ENCODE results near the gene IFIT1. TPM values are rescaled to one million over a fixed set of nuclear protein-coding genes. Genes with fewer than 3 reads are reported as not detected.

Gene IFIT1
- total RNA-seq, 1 experiment from 2014 or later: 1.3 TPM

GRCh38 chr10:89360157-89360556 lies 32.3 kb upstream of the IFIT1 start:
- in situ Hi-C loops (cut with HindIII; ENCODE audit: low pct_unique_long_range_greater_than_20kb, low sequenced_read_pairs): no loop called here
- DNase-seq (ENCODE audit: low read depth, low spot score): no peak

GRCh38 chr10:89362929-89363328 lies 29.5 kb upstream of the IFIT1 start:
- in situ Hi-C loops (cut with HindIII; ENCODE audit: low pct_unique_long_range_greater_than_20kb, low sequenced_read_pairs): no loop called here
- DNase-seq (ENCODE audit: low read depth, low spot score): no peak

GRCh38 chr10:89363729-89364442 lies 28.5 kb upstream of the IFIT1 start:
- in situ Hi-C loops (cut with HindIII; ENCODE audit: low pct_unique_long_range_greater_than_20kb, low sequenced_read_pairs): no loop called here
- no peak for DNase-seq (ENCODE audit: low read depth, low spot score)

- in situ Hi-C loops (cut with HindIII; ENCODE audit: low pct_unique_long_range_greater_than_20kb, low sequenced_read_pairs): no loop called here
- DNase-seq (ENCODE audit: low read depth, low spot score): no peak
Observed at GRCh38 chr10:89364531-89364930, 27.9 kb upstream of the IFIT1 start.

GRCh38 chr10:89367529-89367928 lies 24.9 kb upstream of the IFIT1 start:
- no peak for DNase-seq (ENCODE audit: low read depth, low spot score)
- in situ Hi-C loops (cut with HindIII; ENCODE audit: low pct_unique_long_range_greater_than_20kb, low sequenced_read_pairs): no loop called here

- no peak for DNase-seq (ENCODE audit: low read depth, low spot score)
- in situ Hi-C loops (cut with HindIII; ENCODE audit: low pct_unique_long_range_greater_than_20kb, low sequenced_read_pairs): no loop called here
Observed at GRCh38 chr10:89368129-89368528, 24.3 kb upstream of the IFIT1 start.

- peak; percentile 58 for DNase-seq (ENCODE audit: low read depth, low spot score)
- in situ Hi-C loops (cut with HindIII; ENCODE audit: low pct_unique_long_range_greater_than_20kb, low sequenced_read_pairs): no loop called here
Observed at GRCh38 chr10:89369156-89370105, 23.0 kb upstream of the IFIT1 start.

- in situ Hi-C loops (cut with HindIII; ENCODE audit: low pct_unique_long_range_greater_than_20kb, low sequenced_read_pairs): no loop called here
- DNase-seq (ENCODE audit: low read depth, low spot score): no peak
Observed at GRCh38 chr10:89371079-89371478, 21.3 kb upstream of the IFIT1 start.

GRCh38 chr10:89371987-89372386 lies 20.4 kb upstream of the IFIT1 start:
- in situ Hi-C loops (cut with HindIII; ENCODE audit: low pct_unique_long_range_greater_than_20kb, low sequenced_read_pairs): no loop called here
- no peak for DNase-seq (ENCODE audit: low read depth, low spot score)

- peak; percentile 58 for DNase-seq (ENCODE audit: low read depth, low spot score)
- in situ Hi-C loops (cut with HindIII; ENCODE audit: low pct_unique_long_range_greater_than_20kb, low sequenced_read_pairs): no loop called here
Observed at GRCh38 chr10:89373916-89374711, 18.3 kb upstream of the IFIT1 start.

- in situ Hi-C loops (cut with HindIII; ENCODE audit: low pct_unique_long_range_greater_than_20kb, low sequenced_read_pairs): no loop called here
- no peak for DNase-seq (ENCODE audit: low read depth, low spot score)
Observed at GRCh38 chr10:89374713-89375141, 17.7 kb upstream of the IFIT1 start.

GRCh38 chr10:89377705-89378637 lies 14.5 kb upstream of the IFIT1 start, which contains the start of gene IFIT1B:
IFIT1B (plus strand) TSS chr10:89378056; CDS start chr10:89378136, 80 bp downstream.
- no peak for DNase-seq (ENCODE audit: low read depth, low spot score)
- in situ Hi-C loops (cut with HindIII; ENCODE audit: low pct_unique_long_range_greater_than_20kb, low sequenced_read_pairs): no loop called here

- no peak for DNase-seq (ENCODE audit: low read depth, low spot score)
- in situ Hi-C loops (cut with HindIII; ENCODE audit: low pct_unique_long_range_greater_than_20kb, low sequenced_read_pairs): no loop called here
Observed at GRCh38 chr10:89379103-89379502, 13.3 kb upstream of the IFIT1 start.

- in situ Hi-C loops (cut with HindIII; ENCODE audit: low pct_unique_long_range_greater_than_20kb, low sequenced_read_pairs): no loop called here
- no peak for DNase-seq (ENCODE audit: low read depth, low spot score)
Observed at GRCh38 chr10:89382757-89383156, 9.7 kb upstream of the IFIT1 start.

GRCh38 chr10:89384474-89385340 lies 7.7 kb upstream of the IFIT1 start:
- no peak for DNase-seq (ENCODE audit: low read depth, low spot score)
- in situ Hi-C loops (cut with HindIII; ENCODE audit: low pct_unique_long_range_greater_than_20kb, low sequenced_read_pairs): no loop called here

- in situ Hi-C loops (cut with HindIII; ENCODE audit: low pct_unique_long_range_greater_than_20kb, low sequenced_read_pairs): no loop called here
Observed at GRCh38 chr10:89388806-89389205, 3.6 kb upstream of the IFIT1 start.

More at GRCh38 chr10:89388806-89389205, 3.6 kb upstream of the IFIT1 start:
- DNase-seq (ENCODE audit: low read depth, low spot score): no peak
